Kidney (tissue), 14 donors: Measurements from ENCODE around the gene SCUBE3. TPM values are rescaled to one million over a fixed set of nuclear protein-coding genes. Genes with fewer than 3 reads are reported as not detected.

Experiments
- DNase-seq, 5 donors: peaks; one replicate each; pipeline ENCODE4 v3.0.0-alpha.2; 2013 to 2020
- FAIRE-seq: peaks from 2 replicates; lab custom pipeline; 2012; peaks lifted over from hg19 to GRCh38; lab: Jason Lieb, UNC
- H3K27ac ChIP-seq, 2 donors: one replicate each; pipeline ENCODE4 v1.7.0; 2013; ENCODE audit warnings: low read depth in 2 of 2, low read length in 2 of 2, inconsistent platforms in 1 of 2
- H3K27me3 ChIP-seq: one replicate; pipeline ENCODE4 v1.7.1; 2013; ENCODE audit warnings: low read length, inconsistent platforms; ENCODE audit not compliant: control insufficient read depth, insufficient read depth
- H3K36me3 ChIP-seq, 3 donors: one replicate each; pipeline versions ENCODE4 v1.7.0 to v1.7.1; 2013; ENCODE audit warnings: low read length in 3 of 3, control low read depth in 1 of 3, inconsistent platforms in 1 of 3; ENCODE audit not compliant: insufficient read depth in 3 of 3, control insufficient read depth in 2 of 3
- H3K4me1 ChIP-seq, 3 donors: one replicate each; pipeline versions ENCODE4 v1.7.0 to v1.7.1; 2013; ENCODE audit warnings: low read length in 3 of 3, inconsistent platforms in 1 of 3, low read depth in 1 of 3; ENCODE audit not compliant: control insufficient read depth in 2 of 3, insufficient read depth in 2 of 3
- H3K4me3 ChIP-seq, 3 donors: one replicate each; pipeline versions ENCODE4 v1.7.0 to v1.8.1; 2013; ENCODE audit warnings: low read length in 3 of 3, control low read depth in 1 of 3, inconsistent platforms in 1 of 3
- H3K9ac ChIP-seq, 3 donors: one replicate each; pipeline versions ENCODE4 v1.7.0 to v1.7.1; 2013; ENCODE audit warnings: low read length in 3 of 3, control low read depth in 1 of 3, inconsistent platforms in 1 of 3
- H3K9me3 ChIP-seq, 3 donors: one replicate each; pipeline versions ENCODE4 v1.7.0 to v1.7.1; 2013; ENCODE audit warnings: low read length in 3 of 3, control low read depth in 1 of 3, inconsistent platforms in 1 of 3; ENCODE audit not compliant: control insufficient read depth in 2 of 3, insufficient read depth in 1 of 3
- CTCF ChIP-seq: IDR thresholded peaks from 3 replicates; pipeline ENCODE4 v1.5.1; 2012; ENCODE audit warnings: mild to moderate bottlenecking, moderate library complexity, borderline replicate concordance; ENCODE audit not compliant: insufficient read depth; ENCODE audit errors: extremely low read depth
- intact Hi-C: fragments of 100-400 bp; cut with DNase I; formaldehyde crosslinking; loops from one replicate; pipeline ENCODE4 v1.11.1; 2022
- polyA plus RNA-seq: library from polyadenylated mRNA; stranded (reverse); fragments of 350-450 nt; fragmentation: Illumina TruSeq; extraction: RNeasy Lipid Tissue Mini Kit (QIAGEN cat#74804); gene quantifications from one replicate; pipeline ENCODE4 v1.2.3, GENCODE V29; 2014; ENCODE audit warnings: low read depth, low replicate concordance; ENCODE audit not compliant: insufficient read depth
- total RNA-seq: library from RNA; stranded (reverse); fragmentation: NEBNext Ultra II Directional; extraction: Animal tissue kit (Norgen Biotek cat#: 25700); gene quantifications from one replicate; pipeline ENCODE4 v1.2.1, GENCODE V29; 2021
- donor health status: control.
- donor health status: control.
- donor health status: control.
- donor health status: control.
- donor health status: control.
- donor health status: DM: yes; HTN: yes; CAD: no.
- donor health status: Normal renal cell carcinoma (clear cell type).

SCUBE3 gene
- total and polyA plus RNA-seq, 2 donors from 2014 or later, result 2.5 to 4.5 TPM

- Histone ChIP-seq H3K4me3 (no peak overlapping the region), H3K4me1 (peaks cover 0 to 7% (median 7%) of the 10 kb centered on the region in 3 donors), H3K27me3 (no peaks in the 10 kb centered on the region), H3K9ac (no peak overlapping the region), H3K36me3 (no peaks in the 10 kb centered on the region), H3K27ac (no peak overlapping the region), H3K9me3 (no peaks in the 10 kb centered on the region)
- DNase-seq (no peak), FAIRE-seq (no peak)
- TF ChIP-seq CTCF, result no peak
- intact Hi-C loops, result no loop called here
Observed at GRCh38 chr6:35236223-35236622, 22.5 kb downstream of the SCUBE3 start.

GRCh38 chr6:35237476-35237875 is 23.7 kb downstream of the SCUBE3 start:
- Histone ChIP-seq H3K9me3 (no peaks in the 10 kb centered on the region), H3K9ac (no peak overlapping the region), H3K27ac (no peak overlapping the region), H3K4me1 (peaks cover 0 to 5% (median 0%) of the 10 kb centered on the region in 3 donors), H3K36me3 (no peaks in the 10 kb centered on the region), H3K27me3 (no peaks in the 10 kb centered on the region), H3K4me3 (no peak overlapping the region)
- no peak for FAIRE-seq
- intact Hi-C loops, result no loop called here
- TF ChIP-seq CTCF, result no peak
- DNase-seq, result peak in 1 of 5 donors; percentile 53

- FAIRE-seq (no peak), DNase-seq (peak in 3 of 5 donors; percentile 24 to 79 (median 72))
- Histone ChIP-seq H3K4me3 (no peak overlapping the region), H3K27ac (no peak overlapping the region), H3K9ac (no peak overlapping the region), H3K4me1 (peaks cover 0 to 5% (median 0%) of the 10 kb centered on the region in 3 donors), H3K9me3 (no peaks in the 10 kb centered on the region), H3K36me3 (peaks cover 0 to 2% (median 0%) of the 10 kb centered on the region in 3 donors), H3K27me3 (no peaks in the 10 kb centered on the region)
- no peak for TF ChIP-seq CTCF
- intact Hi-C loops, result no loop called here
Observed at GRCh38 chr6:35238843-35239289, 25.1 kb downstream of the SCUBE3 start.

- Histone ChIP-seq H3K9ac (no peak overlapping the region), H3K9me3 (no peaks in the 10 kb centered on the region), H3K27ac (no peak overlapping the region), H3K27me3 (no peaks in the 10 kb centered on the region), H3K4me3 (no peak overlapping the region), H3K36me3 (peaks cover 0 to 4% (median 2%) of the 10 kb centered on the region in 3 donors), H3K4me1 (peaks cover 0 to 5% (median 0%) of the 10 kb centered on the region in 3 donors)
- no peak for FAIRE-seq
- no peak for DNase-seq
- intact Hi-C loops, result no loop called here
- no peak for TF ChIP-seq CTCF
Observed at GRCh38 chr6:35239581-35239980, 25.8 kb downstream of the SCUBE3 start.
